HG03439 (cell line): ENCODE data around the gene KCNK15.

ENCODE experiments used
- ATAC-seq: cut with Tn5 transposase; IDR thresholded peaks from one replicate; pipeline ENCODE4 v1.9.1; 2021; ENCODE audit warnings: mild to moderate bottlenecking, moderate library complexity; ENCODE audit not compliant: unreplicated experiment

The KCNK15 gene

DNA sequence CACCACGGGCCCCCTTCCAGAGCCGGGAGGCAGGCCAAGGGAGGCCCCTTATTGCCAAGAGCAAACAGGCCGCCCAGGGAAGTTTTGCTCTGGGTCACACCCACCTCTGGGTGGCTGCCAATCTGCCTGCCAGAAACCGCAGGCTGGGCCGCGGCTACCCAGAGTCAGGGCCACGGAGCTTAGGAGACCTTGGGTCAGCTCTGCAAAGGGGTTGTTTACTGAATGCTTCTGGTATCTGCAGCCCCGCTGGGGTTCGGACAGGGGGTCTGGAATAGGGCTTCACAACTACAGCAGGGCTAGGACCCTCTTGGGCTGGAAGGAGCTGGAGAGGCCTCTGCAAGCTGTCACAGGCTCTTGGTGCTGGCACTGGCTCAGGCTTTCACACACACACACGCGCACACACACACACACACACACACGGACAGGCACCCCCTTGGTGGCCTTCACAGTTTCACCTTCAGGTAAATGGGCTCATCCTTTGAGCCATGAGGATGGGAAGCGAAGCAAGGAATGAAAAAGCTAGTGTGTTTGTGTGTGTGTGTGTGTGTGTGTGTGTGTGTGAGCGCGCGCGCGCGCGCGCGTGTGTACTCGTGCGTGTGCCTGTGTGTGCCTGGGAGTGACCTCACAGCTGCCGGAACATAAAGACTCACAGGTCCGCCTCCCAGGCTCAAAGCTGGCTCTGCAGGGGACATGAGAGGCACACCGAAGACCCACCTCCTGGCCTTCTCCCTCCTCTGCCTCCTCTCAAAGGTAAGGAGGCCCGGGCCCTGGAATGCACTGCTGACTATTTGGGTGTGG lies 30.8 kb upstream of the KCNK15 start, which contains the start of gene CCN5:
Gene CCN5, plus strand, starts transcription at position 669 of the 798 bp plus-strand sequence. Its CDS starts 22 bp downstream, at position 691.
- no peak for ATAC-seq

DNA sequence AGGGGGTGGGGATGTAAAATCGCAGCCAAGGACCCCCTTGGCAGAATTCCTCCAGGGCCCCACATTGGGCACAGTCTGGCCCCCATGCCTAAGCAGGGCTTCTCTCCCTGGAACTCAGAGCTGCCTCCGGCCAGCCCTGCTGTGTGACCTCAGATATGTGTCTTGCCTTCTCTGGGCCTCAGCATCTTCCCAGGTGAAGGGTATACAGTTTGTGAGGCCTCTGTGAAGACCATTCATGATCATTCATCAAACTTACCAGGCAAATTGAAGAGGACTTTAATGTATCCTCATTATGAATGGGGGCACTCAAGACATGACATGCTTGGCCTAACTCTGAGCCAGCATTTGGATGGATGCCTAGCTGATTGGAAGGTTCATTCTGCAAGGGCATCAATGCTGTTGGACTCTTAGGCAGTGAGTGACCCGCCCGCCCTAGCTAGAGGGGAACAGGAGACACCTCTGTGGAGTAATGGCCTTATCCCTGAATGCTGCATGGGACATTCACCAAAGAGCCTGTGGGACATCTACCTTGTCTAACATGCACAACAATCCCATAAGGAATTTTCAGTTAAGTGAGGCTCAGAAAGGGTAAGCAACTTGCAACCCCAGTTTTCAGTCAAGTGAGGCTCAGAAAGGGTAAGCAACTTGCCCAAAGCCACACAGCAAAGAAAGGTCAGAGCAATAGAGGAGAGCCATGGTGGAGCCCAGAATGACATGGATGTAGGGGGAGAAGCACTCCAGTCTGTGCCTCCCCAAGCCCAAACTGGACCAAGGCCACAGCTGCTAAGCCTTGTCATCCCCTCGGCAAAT lies 30.0 kb upstream of the KCNK15 start:
- no peak for ATAC-seq

DNA sequence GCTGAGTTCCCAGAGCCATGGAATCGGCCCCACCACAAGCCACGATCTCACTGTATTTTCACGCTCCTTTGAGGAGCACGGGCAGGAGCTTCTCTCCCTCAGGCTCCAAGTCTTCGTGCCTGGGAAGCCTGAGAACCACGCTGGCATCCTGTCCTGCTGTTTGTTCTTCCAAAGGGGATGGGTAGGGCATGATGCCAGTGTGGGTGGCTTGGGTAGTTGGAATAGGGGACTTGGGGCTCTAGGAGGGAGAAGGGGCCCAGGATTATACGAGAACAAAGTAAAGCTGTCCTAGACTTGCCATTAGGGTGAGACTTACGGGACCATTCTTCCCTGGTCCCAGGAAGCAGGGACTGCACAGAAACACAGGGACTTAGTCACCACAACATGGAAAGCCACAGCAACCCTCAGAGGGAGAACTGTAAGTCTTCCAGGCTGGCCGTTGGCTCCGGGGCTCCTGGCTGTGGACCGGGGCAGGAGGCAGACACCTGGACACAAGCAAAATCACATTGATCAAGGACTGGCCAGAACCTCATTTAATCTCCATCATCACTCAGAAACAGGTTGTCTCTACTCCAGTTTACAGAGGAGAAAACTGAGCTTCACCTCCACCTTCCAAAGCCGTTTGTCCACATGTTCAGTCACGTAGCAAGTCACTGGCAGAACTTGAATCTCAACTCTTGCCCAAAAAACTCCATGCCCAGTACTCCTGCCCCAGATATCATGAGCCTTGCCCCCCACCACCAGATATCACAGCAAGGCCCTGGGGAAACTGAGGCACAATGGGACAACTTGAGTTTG lies 29.2 kb upstream of the KCNK15 start:
- no peak for ATAC-seq

DNA sequence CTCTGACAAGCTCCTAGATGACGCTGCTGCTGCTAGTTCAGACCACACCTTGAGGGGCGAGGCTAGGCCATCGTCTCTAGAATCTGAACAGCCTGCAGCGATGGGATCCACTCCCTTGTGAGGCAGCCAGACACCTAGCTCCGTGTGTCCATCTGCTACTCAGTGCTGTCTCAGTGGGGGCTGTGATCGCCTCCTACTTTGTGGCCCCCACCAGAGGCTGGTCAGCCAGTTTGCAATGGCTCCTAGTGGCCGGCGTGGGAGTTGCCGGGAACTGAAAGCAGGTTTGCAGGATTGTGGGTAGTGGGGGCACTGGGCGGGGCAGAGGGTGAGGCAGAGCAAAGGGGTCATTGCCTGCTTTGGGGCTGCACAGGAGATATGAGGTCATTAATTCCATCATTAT lies 27.7 kb upstream of the KCNK15 start:
- no peak for ATAC-seq

DNA sequence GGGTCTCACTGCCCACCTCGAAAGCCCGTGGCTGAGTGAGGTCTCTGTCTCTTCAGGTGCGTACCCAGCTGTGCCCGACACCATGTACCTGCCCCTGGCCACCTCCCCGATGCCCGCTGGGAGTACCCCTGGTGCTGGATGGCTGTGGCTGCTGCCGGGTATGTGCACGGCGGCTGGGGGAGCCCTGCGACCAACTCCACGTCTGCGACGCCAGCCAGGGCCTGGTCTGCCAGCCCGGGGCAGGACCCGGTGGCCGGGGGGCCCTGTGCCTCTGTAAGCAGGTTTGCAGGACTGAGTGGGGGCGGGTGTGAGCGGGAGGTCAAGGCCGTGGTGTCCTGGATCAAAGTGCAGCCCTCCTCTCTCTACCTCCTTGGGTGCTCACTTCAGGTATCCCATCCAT lies 25.8 kb upstream of the KCNK15 start:
- no peak for ATAC-seq

DNA sequence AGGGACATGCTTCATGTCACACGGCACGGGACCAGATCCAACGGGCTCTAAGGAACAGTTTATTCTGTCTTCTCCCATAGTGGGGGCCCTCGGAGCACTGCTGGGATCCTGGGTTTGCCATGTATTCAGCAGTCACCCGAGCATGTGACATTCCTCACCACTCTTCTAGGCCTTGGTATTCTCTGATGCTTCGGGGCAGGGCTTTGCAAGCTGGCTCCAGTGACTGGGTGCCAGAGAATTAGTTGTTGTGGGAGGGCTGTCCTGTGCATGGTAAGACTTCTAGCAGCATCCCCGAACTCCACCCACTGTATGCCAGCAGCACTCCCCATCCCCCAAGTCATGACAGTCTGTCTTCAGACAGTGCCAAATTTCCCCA lies 25.1 kb upstream of the KCNK15 start:
- no peak for ATAC-seq

DNA sequence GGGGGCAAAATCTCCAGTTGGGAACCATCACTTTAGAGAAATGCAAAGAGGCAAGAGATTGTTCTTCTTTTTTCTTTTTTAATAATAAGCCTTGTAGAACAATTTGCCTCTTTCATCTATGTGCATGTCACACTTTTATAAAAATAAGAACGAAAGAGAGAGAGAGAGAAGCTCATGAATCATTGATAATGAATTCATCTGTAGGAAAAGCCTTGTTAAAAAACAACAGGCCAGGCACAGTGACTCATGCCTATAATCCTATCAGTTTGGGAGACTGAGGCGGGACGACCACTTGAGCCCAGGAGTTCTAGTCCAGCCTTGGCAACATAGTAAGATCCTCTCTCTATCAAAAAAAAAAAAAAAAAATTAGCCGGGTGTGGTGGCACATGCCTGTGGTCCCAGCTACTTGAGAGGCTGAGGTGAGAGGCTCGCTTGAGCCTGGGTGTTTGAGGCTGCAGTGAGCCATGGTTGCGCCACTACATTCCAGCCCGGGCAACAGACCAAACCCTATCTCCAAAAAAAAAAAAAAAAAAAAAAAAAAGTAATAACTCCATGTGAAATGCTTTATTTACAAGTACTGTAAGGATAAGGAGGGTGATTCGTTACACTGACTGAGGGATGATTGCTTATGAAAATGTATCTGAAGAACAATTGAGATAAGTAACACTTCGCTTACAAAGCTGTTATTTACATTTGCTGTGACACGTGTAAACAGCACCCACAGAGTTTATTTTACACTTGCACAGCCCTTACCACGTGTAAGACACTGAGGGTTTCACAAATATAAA lies 24.5 kb upstream of the KCNK15 start:
- no peak for ATAC-seq

DNA sequence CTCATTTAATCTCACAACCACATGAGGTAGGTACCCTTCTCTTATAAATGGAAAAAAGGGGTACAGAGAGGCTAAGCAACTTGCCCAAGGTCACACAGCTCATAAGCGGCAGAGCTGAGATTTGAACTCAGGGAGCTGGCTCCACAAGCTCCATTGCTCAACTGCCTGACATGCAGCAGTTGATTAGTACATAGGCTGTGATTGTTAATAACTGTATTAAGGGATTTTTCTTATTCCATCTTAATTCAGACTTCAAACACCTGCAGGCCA lies 23.9 kb upstream of the KCNK15 start:
- ATAC-seq, result no peak

DNA sequence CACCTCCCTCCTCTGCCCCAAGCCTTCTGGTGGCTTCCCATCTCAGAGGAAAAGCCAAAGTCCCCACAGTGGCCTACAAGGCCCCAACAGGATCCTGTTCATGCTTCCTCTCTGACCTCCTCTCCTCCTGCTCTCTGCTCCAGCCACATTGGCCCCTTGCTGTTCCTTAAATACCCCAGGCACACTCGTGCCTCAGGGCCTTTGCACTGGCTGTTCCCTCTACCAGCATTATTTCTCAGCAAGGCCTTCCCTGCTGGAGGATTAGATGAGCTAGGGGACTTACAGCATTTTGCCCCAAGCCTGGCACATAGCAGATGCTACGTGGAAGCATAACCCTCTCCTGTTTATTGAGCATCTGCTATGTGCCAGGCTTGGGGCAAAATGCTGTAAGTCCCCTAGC lies 22.7 kb upstream of the KCNK15 start:
- no peak for ATAC-seq

DNA sequence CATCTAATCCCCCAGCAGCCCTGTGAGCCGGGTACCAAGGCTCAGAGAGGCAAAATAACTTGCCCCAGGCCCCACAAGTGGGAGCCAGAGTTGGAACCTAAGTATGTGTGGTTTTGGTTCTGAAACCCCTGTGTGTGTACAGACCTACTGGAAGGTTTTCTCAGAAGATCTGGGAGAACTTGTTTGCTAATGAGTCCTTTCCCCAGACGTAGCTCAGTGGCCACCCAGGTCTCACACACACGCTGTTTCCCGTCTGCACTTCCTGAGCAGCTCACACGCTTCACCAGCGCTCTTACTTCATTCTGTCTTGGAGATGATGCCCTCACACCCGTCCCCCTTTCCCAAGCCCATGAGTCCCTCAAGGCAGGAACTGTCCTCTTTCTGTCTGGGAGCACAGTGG lies 22.3 kb upstream of the KCNK15 start:
- ATAC-seq, result no peak

DNA sequence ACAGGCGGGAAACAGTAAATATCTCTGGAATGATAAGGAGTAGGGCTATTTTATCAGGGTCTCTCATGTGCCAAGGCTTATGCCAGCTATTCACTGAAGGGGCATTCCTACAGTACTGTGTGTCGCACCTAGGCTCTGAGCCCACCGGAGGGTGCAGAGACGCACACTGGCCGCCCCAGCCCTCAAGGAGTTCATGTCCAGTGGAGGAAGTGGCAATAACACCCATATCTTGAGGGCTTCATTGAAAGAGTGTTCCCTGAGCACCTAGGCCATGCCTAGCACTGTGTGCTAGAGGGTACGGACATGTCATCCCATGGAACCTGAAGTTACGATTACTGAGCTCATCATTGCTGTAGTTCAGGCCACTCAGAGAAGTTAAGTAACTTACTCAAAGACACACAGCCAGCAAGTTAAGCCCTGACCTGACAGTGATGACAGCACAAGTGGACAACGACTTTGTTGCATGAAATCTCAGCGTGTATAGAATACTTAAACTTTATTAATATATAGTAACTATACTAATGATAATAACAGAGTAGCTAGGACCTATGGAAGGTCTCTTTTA lies 21.8 kb upstream of the KCNK15 start:
- ATAC-seq, result no peak

DNA sequence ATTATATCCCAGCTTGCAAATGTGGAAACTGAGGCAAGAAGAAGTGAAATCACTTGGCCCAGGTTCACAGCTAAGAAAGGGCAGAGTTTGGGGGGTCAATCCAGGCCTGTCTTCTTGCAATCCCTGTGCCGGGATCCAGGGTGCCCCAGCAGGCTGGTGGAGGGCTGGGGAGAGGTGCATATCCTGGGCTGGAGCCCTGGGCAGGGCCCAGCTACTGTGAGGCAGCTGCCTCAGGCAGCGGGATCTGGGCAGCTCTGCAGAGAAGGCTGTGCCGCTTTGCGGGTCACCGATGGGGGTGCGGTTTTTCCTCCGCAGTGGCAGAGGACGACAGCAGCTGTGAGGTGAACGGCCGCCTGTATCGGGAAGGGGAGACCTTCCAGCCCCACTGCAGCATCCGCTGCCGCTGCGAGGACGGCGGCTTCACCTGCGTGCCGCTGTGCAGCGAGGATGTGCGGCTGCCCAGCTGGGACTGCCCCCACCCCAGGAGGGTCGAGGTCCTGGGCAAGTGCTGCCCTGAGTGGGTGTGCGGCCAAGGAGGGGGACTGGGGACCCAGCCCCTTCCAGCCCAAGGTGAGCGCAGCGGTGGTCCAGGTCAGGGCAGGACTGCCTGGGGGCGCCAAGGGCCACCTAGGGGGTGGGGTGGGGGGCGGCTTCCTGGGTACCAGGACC lies 21.1 kb upstream of the KCNK15 start:
- ATAC-seq, result no peak

DNA sequence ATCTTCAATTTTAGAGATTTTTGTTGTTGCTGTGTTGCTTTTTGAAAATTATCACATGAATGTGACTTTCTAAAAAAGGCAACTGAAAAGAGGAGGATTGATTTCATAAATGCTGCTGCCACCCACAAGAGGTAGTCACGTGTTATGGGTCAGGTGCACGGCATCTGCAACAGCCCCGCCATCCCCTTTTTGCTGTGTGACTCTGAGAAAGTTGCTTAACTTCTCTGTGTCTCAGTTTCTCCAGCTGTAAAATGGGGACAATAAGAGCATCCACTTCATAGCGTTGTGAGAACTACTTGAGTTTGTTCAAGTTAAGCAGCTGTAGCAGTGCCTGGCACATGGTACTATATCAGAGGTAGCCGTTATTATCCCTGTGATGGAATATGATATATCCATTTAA lies 19.8 kb upstream of the KCNK15 start:
- ATAC-seq, result no peak

DNA sequence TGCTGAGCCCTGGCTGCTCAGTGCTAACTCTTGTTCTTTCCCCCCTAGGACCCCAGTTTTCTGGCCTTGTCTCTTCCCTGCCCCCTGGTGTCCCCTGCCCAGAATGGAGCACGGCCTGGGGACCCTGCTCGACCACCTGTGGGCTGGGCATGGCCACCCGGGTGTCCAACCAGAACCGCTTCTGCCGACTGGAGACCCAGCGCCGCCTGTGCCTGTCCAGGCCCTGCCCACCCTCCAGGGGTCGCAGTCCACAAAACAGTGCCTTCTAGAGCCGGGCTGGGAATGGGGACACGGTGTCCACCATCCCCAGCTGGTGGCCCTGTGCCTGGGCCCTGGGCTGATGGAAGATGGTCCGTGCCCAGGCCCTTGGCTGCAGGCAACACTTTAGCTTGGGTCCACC lies 18.6 kb upstream of the KCNK15 start:
- ATAC-seq, result no peak

DNA sequence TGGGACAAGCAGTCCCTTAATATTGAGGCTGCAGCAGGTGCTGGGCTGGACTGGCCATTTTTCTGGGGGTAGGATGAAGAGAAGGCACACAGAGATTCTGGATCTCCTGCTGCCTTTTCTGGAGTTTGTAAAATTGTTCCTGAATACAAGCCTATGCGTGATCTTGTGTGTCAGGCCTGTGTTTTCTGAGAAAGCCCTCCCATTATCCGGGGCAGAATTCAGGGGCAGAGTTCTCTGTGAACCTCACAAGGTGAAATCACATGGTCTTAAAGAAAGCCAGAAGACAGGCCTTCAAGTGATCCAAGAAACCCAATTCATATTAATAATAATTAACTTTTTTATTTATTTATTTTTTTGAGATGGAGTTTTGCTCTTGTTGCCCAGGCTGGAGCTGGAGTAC lies 18.0 kb upstream of the KCNK15 start:
- ATAC-seq, result no peak

DNA sequence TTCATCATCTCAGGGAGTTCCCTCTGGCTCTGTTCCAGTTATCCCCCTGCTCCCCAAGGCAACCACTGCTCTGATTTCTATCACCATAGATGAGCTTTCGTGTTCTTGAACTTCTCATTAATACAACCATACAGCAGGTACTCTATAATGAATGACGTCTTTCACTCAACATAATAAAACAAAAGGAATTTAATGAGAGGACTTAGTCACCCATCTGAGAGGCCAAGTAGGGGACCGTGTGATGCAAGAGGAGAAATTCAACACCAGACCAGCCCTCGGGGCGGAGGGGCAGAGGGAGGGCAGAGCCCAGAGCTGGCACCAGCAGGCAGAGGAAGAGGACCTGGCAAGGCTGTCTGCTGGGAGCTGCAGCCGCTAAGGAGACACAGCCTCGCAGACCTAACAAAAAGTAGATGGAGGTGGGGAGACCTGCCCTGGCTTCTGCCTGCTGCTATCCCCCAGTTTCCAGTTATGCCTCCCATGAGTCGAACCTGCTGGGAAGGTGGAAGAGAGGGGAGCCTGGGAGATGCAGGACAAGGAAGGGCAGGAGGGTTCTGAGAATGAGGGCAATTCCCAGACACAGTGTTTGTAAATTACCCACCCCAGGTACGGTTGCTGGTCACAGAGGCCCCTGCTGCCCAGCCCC lies 16.7 kb upstream of the KCNK15 start:
- no peak for ATAC-seq

DNA sequence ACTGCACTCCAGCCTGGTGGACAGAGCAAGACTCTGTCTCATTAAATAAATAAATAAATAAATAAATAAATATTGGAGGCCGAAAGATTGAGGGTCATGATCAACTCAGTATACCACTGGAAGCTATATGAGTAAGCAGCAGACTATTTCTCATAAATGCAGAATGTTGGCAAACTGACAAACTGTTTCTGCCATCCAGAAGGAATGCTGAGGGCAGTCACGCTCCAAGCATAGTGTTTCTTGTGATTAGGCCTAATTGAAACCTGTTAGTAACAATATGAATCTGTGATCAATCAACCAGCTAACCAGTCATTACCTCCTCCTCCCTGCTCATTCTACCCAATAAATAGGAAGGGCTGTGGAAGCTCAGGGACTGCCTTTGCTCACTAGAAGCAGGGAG lies 15.2 kb upstream of the KCNK15 start:
- ATAC-seq, result no peak

DNA sequence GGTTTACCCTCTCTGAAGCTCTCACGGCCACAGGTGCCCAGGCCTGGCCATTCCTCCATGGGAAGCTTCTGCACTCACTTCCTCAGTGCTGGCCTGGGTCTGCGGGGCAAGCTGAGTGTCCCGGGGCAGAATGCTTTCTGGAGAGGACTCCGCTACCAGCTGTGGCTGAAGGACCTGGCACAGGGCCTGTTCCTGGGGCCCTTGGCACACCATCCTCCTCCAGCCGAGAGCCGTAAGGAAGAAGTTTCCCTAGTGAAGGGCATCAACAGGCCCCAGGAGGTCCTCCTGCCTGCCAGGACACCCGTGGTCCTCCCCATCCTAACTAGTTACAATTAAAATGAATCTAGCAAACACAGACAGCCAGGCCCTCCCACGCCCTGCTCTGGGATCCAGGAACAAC lies 14.0 kb upstream of the KCNK15 start:
- no peak for ATAC-seq

DNA sequence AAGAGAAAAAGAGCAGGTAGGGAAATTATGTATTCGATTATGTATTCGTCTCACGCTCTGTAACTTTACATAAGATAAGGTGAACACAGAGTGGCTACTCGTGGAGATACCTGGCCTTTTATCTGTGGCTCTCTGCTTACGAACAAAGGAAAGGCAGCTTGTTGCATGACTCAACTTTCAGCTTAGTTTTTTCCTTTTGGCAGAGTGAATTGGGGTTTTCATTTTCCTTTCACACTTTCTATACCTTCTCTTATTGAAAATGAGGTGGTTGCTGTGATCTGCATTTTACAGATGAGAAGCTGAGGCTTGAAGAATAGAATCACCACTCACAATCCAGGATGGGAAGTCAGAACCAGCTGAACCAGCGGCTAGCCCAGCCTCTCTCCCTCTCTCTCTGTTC lies 13.3 kb upstream of the KCNK15 start:
- no peak for ATAC-seq
